Measurements from ENCODE around the gene MON2. TPM values are rescaled to one million over a fixed set of nuclear protein-coding genes. Genes with fewer than 3 reads are reported as not detected.

Gene MON2
- total and polyA plus RNA-seq, 2 of the 13 experiments (the other 11 are each of a cell fraction or from before 2014, with no cell fraction given) = 10.5 to 24.8 TPM

DNA sequence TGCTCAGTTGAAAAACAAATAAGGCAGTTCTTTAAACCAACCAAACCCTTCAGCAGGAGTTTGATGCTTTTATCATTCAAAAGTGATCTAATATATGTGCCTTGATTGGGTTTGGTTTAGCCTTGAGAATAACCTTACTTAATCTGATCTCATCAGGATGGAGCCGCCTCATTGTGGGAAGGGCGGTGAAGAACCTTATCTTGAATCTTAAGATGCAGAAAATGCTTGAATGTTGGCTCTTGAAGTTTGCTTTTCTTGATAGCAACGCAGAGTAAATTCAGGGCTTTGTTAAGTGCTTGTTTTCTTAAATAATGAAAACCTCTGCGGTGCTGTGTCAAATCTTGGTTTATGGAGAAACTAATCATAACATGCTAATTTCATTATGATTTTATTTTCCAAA is 138.2 kb downstream of the MON2 start (continued):
- TF ChIP-seq, protein P1, sequence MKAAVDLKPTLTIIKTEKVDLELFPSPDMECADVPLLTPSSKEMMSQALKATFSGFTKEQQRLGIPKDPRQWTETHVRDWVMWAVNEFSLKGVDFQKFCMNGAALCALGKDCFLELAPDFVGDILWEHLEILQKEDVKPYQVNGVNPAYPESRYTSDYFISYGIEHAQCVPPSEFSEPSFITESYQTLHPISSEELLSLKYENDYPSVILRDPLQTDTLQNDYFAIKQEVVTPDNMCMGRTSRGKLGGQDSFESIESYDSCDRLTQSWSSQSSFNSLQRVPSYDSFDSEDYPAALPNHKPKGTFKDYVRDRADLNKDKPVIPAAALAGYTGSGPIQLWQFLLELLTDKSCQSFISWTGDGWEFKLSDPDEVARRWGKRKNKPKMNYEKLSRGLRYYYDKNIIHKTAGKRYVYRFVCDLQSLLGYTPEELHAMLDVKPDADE (CRISPR knock-in tag; IDR thresholded peaks at IDR 0.05) = no peak

DNA sequence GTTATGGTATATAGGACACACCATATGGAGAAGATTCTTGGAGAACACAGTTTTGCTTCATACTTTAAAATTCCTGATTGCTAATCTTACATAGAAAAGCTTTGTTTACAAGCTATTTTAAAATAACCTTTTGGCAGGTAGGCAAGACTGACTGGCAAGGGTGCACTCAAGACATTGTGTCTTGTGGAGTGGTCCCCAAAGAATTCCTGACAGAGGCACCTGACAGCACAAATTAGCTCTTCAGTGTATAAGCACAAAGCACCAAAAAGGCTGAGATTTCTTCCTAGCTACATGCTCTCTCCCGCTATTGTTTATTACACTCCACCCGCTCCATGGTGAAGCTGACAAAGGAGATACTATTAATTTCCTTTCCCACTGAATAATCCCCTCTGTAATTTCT is 139.4 kb downstream of the MON2 start:
- no peak overlapping the region for H3K4me3 ChIP-seq (replicated peaks in 1 of 3; ENCODE audit: insufficient read depth in 1 of 3, low read depth in 2 of 3, low read length in 3 of 3)
- intact Hi-C loops (cut with micrococcal nuclease; ENCODE audit: unreplicated experiment) = no loop called here
- H3K9ac ChIP-seq (ENCODE audit: insufficient read depth, low read depth, low read length) = no peak overlapping the region
- no peak overlapping the region for H3K27ac ChIP-seq (ENCODE audit: extremely low read length, insufficient read depth, low read length)
- H3K79me2 ChIP-seq (ENCODE audit: insufficient read depth, low read length) = peaks cover 28% of the 10 kb centered on the region
- H4K20me1 ChIP-seq (ENCODE audit: insufficient read depth, low read length) = no peaks in the 10 kb centered on the region
- ATAC-seq (no peak), FAIRE-seq (no peak), DNase-seq (ENCODE audit: low spot score) (no peak)
- WGBS (ENCODE audit: low lambda C conversion rate) = 96% methylated on average over 2 of the region's 2 CpGs
- H3K4me2 ChIP-seq (ENCODE audit: low read depth, low read length) = no peak overlapping the region
- CTCF ChIA-PET (ENCODE audit: low intra/inter-chr PET ratio, low total read pairs) = no interaction called here
- H2AFZ ChIP-seq (ENCODE audit: low read length) = no peak overlapping the region
- H3K4me1 ChIP-seq (ENCODE audit: insufficient read depth, low read length) = peaks cover 39% of the 10 kb centered on the region
- no peaks in the 10 kb centered on the region for H3K36me3 ChIP-seq (replicated peaks in 1 of 2; ENCODE audit: control insufficient read depth in 1 of 2, insufficient read depth in 2 of 2, low read length in 2 of 2)
- no TSS peak for BruUV-seq (replicated peaks)
- POLR2A ChIA-PET = interaction anchor here (1.0 to 2.2 kb wide), 2 partner anchors 9 to 12 kb away, joined by 3 to 6 read pairs; no protein-coding TSS in a partner anchor
- H3K27me3 ChIP-seq (ENCODE audit: control insufficient read depth in 1 of 2, insufficient read depth in 2 of 2, low read length in 2 of 2) = no peaks in the 10 kb centered on the region; a peak in 1 of 5 replicates
- H3K9me3 ChIP-seq (ENCODE audit: low read length) = no peaks in the 10 kb centered on the region
- in situ Hi-C loops (cut with HindIII; ENCODE audit: extremely low pct_ligation_motif_present, low pct_unique_long_range_greater_than_20kb) = no loop called here
- TF ChIP-seq MEF2D (CRISPR knock-in tag; IDR thresholded peaks at IDR 0.05) (no peak), ZC3H13 (CRISPR knock-in tag; IDR thresholded peaks at IDR 0.05) (no peak), HOXA5 (CRISPR knock-in tag; IDR thresholded peaks at IDR 0.05) (no peak), MIXL1 (CRISPR knock-in tag; IDR thresholded peaks at IDR 0.05) (no peak), HNF4G (IDR thresholded peaks at IDR 0.05; ENCODE audit: borderline replicate concordance, low read depth, low read length) (no peak), HNF4G (CRISPR knock-in tag; IDR thresholded peaks at IDR 0.05; ENCODE audit: borderline replicate concordance, low read depth) (no peak), ZNF451 (CRISPR knock-in tag; IDR thresholded peaks at IDR 0.05) (no peak), TAF1 (CRISPR knock-in tag; IDR thresholded peaks at IDR 0.05) (no peak)
- TF ChIP-seq, protein P2, sequence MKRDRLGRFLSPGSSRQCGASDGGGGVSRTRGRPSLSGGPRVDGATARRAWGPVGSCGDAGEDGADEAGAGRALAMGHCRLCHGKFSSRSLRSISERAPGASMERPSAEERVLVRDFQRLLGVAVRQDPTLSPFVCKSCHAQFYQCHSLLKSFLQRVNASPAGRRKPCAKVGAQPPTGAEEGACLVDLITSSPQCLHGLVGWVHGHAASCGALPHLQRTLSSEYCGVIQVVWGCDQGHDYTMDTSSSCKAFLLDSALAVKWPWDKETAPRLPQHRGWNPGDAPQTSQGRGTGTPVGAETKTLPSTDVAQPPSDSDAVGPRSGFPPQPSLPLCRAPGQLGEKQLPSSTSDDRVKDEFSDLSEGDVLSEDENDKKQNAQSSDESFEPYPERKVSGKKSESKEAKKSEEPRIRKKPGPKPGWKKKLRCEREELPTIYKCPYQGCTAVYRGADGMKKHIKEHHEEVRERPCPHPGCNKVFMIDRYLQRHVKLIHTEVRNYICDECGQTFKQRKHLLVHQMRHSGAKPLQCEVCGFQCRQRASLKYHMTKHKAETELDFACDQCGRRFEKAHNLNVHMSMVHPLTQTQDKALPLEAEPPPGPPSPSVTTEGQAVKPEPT (CRISPR knock-in tag; IDR thresholded peaks at IDR 0.05; ENCODE audit: low read depth) = no peak
- TF ChIP-seq, protein P3, sequence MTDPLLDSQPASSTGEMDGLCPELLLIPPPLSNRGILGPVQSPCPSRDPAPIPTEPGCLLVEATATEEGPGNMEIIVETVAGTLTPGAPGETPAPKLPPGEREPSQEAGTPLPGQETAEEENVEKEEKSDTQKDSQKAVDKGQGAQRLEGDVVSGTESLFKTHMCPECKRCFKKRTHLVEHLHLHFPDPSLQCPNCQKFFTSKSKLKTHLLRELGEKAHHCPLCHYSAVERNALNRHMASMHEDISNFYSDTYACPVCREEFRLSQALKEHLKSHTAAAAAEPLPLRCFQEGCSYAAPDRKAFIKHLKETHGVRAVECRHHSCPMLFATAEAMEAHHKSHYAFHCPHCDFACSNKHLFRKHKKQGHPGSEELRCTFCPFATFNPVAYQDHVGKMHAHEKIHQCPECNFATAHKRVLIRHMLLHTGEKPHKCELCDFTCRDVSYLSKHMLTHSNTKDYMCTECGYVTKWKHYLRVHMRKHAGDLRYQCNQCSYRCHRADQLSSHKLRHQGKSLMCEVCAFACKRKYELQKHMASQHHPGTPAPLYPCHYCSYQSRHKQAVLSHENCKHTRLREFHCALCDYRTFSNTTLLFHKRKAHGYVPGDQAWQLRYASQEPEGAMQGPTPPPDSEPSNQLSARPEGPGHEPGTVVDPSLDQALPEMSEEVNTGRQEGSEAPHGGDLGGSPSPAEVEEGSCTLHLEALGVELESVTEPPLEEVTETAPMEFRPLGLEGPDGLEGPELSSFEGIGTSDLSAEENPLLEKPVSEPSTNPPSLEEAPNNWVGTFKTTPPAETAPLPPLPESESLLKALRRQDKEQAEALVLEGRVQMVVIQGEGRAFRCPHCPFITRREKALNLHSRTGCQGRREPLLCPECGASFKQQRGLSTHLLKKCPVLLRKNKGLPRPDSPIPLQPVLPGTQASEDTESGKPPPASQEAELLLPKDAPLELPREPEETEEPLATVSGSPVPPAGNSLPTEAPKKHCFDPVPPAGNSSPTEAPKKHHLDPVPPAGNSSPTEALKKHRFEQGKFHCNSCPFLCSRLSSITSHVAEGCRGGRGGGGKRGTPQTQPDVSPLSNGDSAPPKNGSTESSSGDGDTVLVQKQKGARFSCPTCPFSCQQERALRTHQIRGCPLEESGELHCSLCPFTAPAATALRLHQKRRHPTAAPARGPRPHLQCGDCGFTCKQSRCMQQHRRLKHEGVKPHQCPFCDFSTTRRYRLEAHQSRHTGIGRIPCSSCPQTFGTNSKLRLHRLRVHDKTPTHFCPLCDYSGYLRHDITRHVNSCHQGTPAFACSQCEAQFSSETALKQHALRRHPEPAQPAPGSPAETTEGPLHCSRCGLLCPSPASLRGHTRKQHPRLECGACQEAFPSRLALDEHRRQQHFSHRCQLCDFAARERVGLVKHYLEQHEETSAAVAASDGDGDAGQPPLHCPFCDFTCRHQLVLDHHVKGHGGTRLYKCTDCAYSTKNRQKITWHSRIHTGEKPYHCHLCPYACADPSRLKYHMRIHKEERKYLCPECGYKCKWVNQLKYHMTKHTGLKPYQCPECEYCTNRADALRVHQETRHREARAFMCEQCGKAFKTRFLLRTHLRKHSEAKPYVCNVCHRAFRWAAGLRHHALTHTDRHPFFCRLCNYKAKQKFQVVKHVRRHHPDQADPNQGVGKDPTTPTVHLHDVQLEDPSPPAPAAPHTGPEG (CRISPR knock-in tag; IDR thresholded peaks at IDR 0.05) = no peak
